ENCODE measurements around the gene ROBO2.

The ROBO2 gene

DNA sequence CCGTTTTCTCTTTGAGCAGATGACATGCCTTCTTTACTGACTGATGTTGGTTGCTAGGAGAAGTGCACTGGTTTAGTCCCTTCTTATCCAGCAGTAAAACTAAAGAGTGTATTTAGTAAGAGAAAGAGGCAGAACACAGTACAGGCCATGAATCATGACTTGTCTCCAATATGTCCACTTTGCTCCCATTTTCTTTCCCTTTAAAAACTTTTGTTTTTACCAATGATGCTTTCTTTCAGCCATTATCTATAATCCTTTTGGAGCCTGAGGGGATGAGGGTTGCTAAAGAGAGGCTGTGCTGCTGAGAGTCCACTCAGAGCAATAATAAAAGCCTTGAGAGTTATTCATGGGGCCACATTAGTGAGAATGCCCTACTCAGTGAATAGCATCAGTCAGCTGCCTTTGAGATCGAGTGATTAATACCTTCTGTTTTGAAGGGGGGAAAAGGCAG lies 12.2 kb downstream of the ROBO2 start:
- WGBS, 2 experiments (ENCODE audit: insufficient coverage in 2 of 2) = 65 to 72% methylated on average over 2 of the region's 2 CpGs
- Histone ChIP-seq H3K27ac (ENCODE audit: low read depth, low read length, severe bottlenecking) (peak overlapping the region; percentile 55), H3K4me3 (ENCODE audit: extremely low read depth, insufficient read depth, low read length, poor library complexity, severe bottlenecking) (no peak overlapping the region)

DNA sequence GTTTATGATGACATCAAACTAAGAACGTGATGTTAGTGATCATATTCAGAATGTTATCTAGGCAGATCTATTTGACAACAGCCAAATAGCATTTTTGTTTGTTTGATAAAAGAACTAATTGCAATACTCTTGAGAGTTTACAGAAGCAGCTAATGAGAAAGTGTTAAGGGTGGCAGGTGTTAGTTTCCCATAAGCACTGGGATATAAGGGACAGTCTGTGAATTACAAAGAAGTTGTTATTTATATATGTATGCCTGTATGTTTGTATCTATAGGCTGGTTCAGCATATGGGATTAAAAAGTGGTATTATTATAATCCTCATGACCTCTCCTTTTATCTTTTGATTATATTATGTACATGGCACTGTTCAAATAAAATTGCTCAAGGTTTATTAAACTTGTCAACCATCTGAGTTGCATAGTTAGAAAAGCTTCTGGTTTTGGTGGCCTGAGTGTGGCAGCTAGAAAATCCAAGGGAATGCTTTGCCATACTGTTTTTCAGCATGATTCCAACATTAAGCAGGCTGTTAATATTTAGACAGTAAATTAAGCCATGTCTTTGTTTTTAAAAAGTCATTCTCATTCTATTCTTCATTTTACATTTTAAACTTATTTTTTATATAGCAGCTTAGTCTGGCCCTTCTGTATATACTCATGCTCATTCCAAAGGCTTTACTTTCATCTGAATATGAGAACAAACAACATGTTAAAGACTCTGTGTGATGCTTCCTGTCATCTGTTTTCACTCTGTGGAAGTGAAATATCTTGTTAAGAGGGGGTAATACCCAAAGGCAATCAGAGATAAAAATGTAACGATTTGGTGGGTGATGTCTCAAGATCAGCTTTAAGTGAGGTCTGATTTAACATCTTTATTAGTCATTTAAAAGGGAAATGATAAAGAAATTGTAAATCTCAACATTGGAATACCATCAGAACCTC lies 13.1 kb downstream of the ROBO2 start:
- WGBS, 2 experiments (ENCODE audit: insufficient coverage in 2 of 2) = 60 to 100% methylated on average over 1 of the region's 2 CpGs
- H3K9me3 ChIP-seq (ENCODE audit: control insufficient read depth, low read length) = no peaks in the 10 kb centered on the region
- no peaks in the 10 kb centered on the region for H3K36me3 ChIP-seq (ENCODE audit: control insufficient read depth, insufficient read depth, low read length)
- peak overlapping the region; percentile 43 for H3K27ac ChIP-seq (ENCODE audit: low read depth, low read length, severe bottlenecking)
- no peaks in the 10 kb centered on the region for H3K4me1 ChIP-seq (ENCODE audit: control insufficient read depth, insufficient read depth, low read length, poor library complexity, severe bottlenecking)
- H3K4me3 ChIP-seq (ENCODE audit: extremely low read depth, insufficient read depth, low read length, poor library complexity, severe bottlenecking) = no peak overlapping the region

More for the DNA sequence above, 12.2 kb downstream of the ROBO2 start:
- H3K36me3 ChIP-seq (ENCODE audit: control insufficient read depth, insufficient read depth, low read length) = no peaks in the 10 kb centered on the region
- H3K9me3 ChIP-seq (ENCODE audit: control insufficient read depth, low read length) = no peaks in the 10 kb centered on the region
- no peaks in the 10 kb centered on the region for H3K4me1 ChIP-seq (ENCODE audit: control insufficient read depth, insufficient read depth, low read length, poor library complexity, severe bottlenecking)

DNA sequence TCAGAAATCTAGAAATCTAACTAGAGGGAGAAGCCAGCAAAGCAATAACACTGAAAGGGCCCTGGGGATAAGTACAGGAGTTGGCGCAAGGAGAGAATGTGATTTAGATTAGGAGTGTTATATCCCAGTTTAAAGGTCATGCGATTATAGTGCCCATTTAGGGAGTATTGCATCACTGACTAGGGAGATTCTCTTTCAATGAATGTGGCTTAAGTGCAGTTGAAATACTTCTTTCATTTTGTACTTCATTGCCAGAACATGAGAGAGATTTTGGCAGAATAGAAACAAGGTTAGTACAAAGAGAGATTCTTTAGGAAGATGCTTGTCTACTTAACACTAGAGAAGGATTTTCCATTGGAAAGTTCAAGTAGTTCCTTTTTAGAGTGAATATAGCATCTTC lies 13.9 kb downstream of the ROBO2 start:
- Histone ChIP-seq H3K9me3 (ENCODE audit: control insufficient read depth, low read length) (no peaks in the 10 kb centered on the region), H3K36me3 (ENCODE audit: control insufficient read depth, insufficient read depth, low read length) (no peaks in the 10 kb centered on the region), H3K4me1 (ENCODE audit: control insufficient read depth, insufficient read depth, low read length, poor library complexity, severe bottlenecking) (no peaks in the 10 kb centered on the region), H3K27ac (ENCODE audit: low read depth, low read length, severe bottlenecking) (no peak overlapping the region), H3K4me3 (ENCODE audit: extremely low read depth, insufficient read depth, low read length, poor library complexity, severe bottlenecking) (no peak overlapping the region)
- WGBS, 2 experiments (ENCODE audit: insufficient coverage in 2 of 2) = 91 to 100% methylated on average over 2 of the region's 2 CpGs

DNA sequence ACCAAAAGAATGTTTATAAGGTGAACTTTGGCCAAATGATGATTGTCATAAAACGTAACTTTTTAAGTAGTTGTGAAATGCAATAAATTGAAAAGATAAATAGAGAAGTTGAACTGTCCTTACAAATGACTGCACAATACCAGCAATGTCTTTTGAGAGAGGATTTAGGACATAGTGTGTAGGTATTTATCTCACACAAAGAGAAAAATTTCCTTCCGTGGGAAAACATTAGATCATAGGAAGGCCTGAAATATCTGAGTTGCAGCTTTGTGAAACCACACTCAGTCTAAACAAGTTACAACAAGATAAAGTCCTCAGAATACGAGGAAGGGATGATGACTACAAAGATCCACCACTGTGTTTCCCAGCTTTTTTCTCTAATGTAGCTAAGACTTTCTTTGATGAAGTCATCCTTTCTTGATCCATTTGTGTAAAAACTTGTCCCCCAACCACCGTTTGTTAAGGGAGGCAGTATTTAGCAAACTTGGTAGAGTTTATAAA lies 16.0 kb downstream of the ROBO2 start:
- no CpG with 5 or more reads among the region's 4 CpGs for WGBS, 2 experiments (ENCODE audit: insufficient coverage in 2 of 2)

DNA sequence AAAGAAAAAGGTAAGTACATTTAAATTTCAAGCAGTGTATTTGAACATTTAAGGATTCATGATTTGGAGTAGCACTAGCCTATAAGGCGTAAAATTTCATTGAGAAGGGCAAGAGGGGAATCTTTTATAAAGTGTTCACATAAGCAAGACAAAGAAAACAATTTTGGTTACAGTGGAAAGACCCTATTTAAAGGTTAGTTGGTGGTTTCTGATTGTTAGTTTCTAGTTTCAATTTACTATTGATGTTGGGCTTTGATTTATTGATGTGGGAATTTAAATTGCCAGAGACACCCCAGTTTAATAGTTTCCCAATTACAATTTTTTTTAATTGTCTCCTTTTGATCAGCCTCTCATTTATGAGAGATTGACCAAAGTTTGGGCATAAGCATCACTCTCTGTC lies 19.5 kb downstream of the ROBO2 start:
- whole genome bisulfite sequencing, 2 experiments (ENCODE audit: insufficient coverage in 2 of 2) = 82 to 86% methylated on average over 1 of the region's 1 CpG
- H3K4me1 ChIP-seq (ENCODE audit: control insufficient read depth, insufficient read depth, low read length, poor library complexity, severe bottlenecking) = no peaks in the 10 kb centered on the region
- H3K9me3 ChIP-seq (ENCODE audit: control insufficient read depth, low read length) = peaks cover 10% of the 10 kb centered on the region
- no peaks in the 10 kb centered on the region for H3K36me3 ChIP-seq (ENCODE audit: control insufficient read depth, insufficient read depth, low read length)
- H3K27ac ChIP-seq (ENCODE audit: low read depth, low read length, severe bottlenecking) = no peak overlapping the region
- H3K4me3 ChIP-seq (ENCODE audit: extremely low read depth, insufficient read depth, low read length, poor library complexity, severe bottlenecking) = no peak overlapping the region

More for the DNA sequence above, 16.0 kb downstream of the ROBO2 start:
- Histone ChIP-seq H3K4me3 (ENCODE audit: extremely low read depth, insufficient read depth, low read length, poor library complexity, severe bottlenecking) (no peak overlapping the region), H3K4me1 (ENCODE audit: control insufficient read depth, insufficient read depth, low read length, poor library complexity, severe bottlenecking) (no peaks in the 10 kb centered on the region), H3K27ac (ENCODE audit: low read depth, low read length, severe bottlenecking) (peak overlapping the region; percentile 52), H3K36me3 (ENCODE audit: control insufficient read depth, insufficient read depth, low read length) (no peaks in the 10 kb centered on the region), H3K9me3 (ENCODE audit: control insufficient read depth, low read length) (no peaks in the 10 kb centered on the region)

DNA sequence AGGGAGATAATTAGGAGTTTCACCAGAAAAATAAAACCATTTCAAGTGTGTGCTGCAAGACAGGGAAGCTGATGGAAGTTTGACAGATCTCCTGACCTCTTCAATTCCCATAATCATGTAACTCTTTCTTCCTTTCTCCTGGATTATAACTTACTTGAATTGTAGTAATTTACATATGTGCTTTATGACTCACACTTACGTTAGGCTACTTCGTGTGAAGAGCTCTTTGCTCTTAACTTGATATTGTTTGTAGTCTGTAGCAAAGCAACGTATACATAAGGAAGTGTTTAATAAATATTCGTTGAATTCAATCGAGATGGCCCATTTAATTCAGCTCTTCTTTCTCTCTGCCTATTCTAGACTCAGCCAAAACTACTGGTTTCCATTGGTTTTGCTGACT lies 23.5 kb downstream of the ROBO2 start:
- no peaks in the 10 kb centered on the region for H3K4me1 ChIP-seq (ENCODE audit: control insufficient read depth, insufficient read depth, low read length, poor library complexity, severe bottlenecking)
- no peak overlapping the region for H3K4me3 ChIP-seq (ENCODE audit: extremely low read depth, insufficient read depth, low read length, poor library complexity, severe bottlenecking)
- no peak overlapping the region for H3K27ac ChIP-seq (ENCODE audit: low read depth, low read length, severe bottlenecking)
- H3K9me3 ChIP-seq (ENCODE audit: control insufficient read depth, low read length) = peaks cover 10% of the 10 kb centered on the region
- no CpG with 5 or more reads among the region's 5 CpGs for WGBS, 2 experiments (ENCODE audit: insufficient coverage in 2 of 2)
- no peaks in the 10 kb centered on the region for H3K36me3 ChIP-seq (ENCODE audit: control insufficient read depth, insufficient read depth, low read length)

DNA sequence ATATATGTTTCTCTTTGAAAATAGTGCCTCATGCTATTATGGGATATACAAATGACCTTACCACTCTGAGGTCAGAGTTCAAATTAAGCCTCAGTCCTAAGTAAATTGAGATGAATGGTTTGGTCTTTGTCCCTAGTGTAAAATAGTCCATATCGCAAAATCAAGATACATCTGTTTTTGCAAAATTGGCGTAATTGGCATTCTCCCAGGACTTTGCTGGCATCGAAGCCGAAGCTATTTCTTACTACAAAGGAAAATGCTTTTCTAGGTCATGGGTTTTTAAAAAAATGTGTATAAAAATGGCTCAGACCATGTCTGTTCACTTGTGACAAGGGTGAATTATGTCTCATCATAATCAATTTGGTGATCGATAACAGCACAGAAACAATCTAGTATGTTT lies 25.9 kb downstream of the ROBO2 start:
- WGBS, 2 experiments (ENCODE audit: insufficient coverage in 2 of 2) = 93% methylated on average over 4 of the region's 5 CpGs; no CpG with 5 or more reads in 1 of the 2 experiments
- no peak overlapping the region for H3K4me3 ChIP-seq (ENCODE audit: extremely low read depth, insufficient read depth, low read length, poor library complexity, severe bottlenecking)
- H3K36me3 ChIP-seq (ENCODE audit: control insufficient read depth, insufficient read depth, low read length) = no peaks in the 10 kb centered on the region
- no peaks in the 10 kb centered on the region for H3K4me1 ChIP-seq (ENCODE audit: control insufficient read depth, insufficient read depth, low read length, poor library complexity, severe bottlenecking)
- no peak overlapping the region for H3K27ac ChIP-seq (ENCODE audit: low read depth, low read length, severe bottlenecking)
- H3K9me3 ChIP-seq (ENCODE audit: control insufficient read depth, low read length) = peaks cover 10% of the 10 kb centered on the region

DNA sequence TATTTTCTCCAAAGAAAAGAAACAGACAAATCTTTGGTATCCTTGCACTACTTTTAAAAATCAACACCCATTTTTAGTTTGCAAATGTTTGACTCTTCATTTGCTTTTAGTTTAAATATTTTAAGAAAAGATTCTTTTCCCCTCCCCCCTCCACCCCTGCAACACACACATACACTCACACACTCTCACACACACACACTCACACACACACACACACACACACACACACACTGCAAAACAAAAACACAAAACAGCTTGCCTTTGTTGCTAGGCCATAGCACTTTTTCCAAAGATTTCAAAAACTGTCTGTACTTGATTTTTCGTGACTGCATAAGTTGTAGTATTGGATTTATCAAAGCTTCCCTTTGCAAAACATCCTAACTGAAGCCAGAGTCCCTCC lies 26.9 kb downstream of the ROBO2 start:
- Histone ChIP-seq H3K9me3 (ENCODE audit: control insufficient read depth, low read length) (peaks cover 10% of the 10 kb centered on the region), H3K4me3 (ENCODE audit: extremely low read depth, insufficient read depth, low read length, poor library complexity, severe bottlenecking) (no peak overlapping the region), H3K4me1 (ENCODE audit: control insufficient read depth, insufficient read depth, low read length, poor library complexity, severe bottlenecking) (no peaks in the 10 kb centered on the region), H3K27ac (ENCODE audit: low read depth, low read length, severe bottlenecking) (no peak overlapping the region), H3K36me3 (ENCODE audit: control insufficient read depth, insufficient read depth, low read length) (no peaks in the 10 kb centered on the region)
- no CpG with 5 or more reads among the region's 1 CpG for WGBS, 2 experiments (ENCODE audit: insufficient coverage in 2 of 2)

DNA sequence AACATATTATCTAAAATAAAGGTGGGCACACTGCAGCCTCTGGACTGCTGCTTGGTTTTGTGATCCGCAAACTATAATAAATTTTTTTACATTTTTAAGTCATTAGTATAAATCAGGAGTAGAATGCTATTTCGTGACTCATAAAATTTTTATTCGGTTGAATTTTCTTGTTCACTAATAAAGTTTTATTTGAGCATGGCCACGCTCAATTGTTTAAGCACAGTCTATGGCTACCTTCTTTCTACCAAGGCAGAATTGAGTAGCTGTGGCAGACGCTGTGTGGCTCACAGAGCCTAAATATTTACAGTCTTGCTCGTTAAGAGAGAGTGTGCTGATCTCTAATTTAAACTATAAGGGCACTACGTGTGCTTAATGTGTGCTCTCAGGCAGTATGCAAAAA lies 28.9 kb downstream of the ROBO2 start:
- Histone ChIP-seq H3K27ac (ENCODE audit: low read depth, low read length, severe bottlenecking) (no peak overlapping the region), H3K4me3 (ENCODE audit: extremely low read depth, insufficient read depth, low read length, poor library complexity, severe bottlenecking) (no peak overlapping the region)
- WGBS, 2 experiments (ENCODE audit: insufficient coverage in 2 of 2) = 89 to 91% methylated on average over 4 to 5 of the region's 7 CpGs

DNA sequence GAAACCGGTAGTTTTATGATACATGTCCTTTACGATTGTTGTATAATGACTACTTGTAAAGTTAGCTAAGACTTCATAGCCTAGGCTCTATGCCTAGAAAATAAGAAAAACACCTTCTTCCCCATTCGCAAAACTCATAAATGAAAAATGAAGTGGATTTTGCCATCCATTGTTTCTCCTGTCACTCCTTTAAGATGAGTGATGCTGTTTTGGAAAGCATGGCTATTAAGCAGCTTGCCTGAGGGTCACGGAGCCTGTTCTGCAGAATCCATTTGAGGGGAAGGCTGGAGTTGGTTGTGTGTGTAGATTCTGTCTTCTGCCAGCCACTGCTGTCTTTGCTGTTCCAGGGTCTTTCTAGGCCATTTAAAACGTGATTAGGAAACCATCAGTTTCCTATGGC lies 31.5 kb downstream of the ROBO2 start:
- Histone ChIP-seq H3K9me3 (ENCODE audit: control insufficient read depth, low read length) (no peaks in the 10 kb centered on the region), H3K4me1 (ENCODE audit: control insufficient read depth, insufficient read depth, low read length, poor library complexity, severe bottlenecking) (no peaks in the 10 kb centered on the region), H3K4me3 (ENCODE audit: extremely low read depth, insufficient read depth, low read length, poor library complexity, severe bottlenecking) (no peak overlapping the region), H3K27ac (ENCODE audit: low read depth, low read length, severe bottlenecking) (no peak overlapping the region), H3K36me3 (ENCODE audit: control insufficient read depth, insufficient read depth, low read length) (no peaks in the 10 kb centered on the region)
- 30 to 56% methylated on average over 1 of the region's 5 CpGs for WGBS, 2 experiments (ENCODE audit: insufficient coverage in 2 of 2)

More for the DNA sequence above, 28.9 kb downstream of the ROBO2 start:
- Histone ChIP-seq H3K9me3 (ENCODE audit: control insufficient read depth, low read length) (no peaks in the 10 kb centered on the region), H3K36me3 (ENCODE audit: control insufficient read depth, insufficient read depth, low read length) (no peaks in the 10 kb centered on the region), H3K4me1 (ENCODE audit: control insufficient read depth, insufficient read depth, low read length, poor library complexity, severe bottlenecking) (no peaks in the 10 kb centered on the region)

DNA sequence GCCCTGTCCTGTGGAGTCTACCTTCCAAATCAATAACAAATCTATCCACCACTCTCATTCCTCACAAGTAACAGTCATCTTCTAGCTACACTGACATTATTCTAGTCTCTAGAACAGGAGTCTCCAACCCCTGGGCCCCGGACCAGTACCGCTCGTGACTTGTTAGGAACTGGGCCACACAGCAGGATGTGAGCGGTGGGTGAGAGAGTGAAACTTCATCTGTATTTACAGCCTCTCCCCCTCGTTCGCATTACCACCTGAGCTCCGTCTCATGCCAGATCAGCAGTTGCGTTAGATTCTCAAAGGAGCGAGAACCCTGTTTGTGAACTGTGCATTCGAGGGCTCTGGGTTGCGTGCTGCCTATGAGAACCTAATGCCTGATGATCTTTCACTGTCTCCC lies 31.9 kb downstream of the ROBO2 start:
- Histone ChIP-seq H3K9me3 (ENCODE audit: control insufficient read depth, low read length) (no peaks in the 10 kb centered on the region), H3K36me3 (ENCODE audit: control insufficient read depth, insufficient read depth, low read length) (no peaks in the 10 kb centered on the region), H3K4me1 (ENCODE audit: control insufficient read depth, insufficient read depth, low read length, poor library complexity, severe bottlenecking) (no peaks in the 10 kb centered on the region), H3K27ac (ENCODE audit: low read depth, low read length, severe bottlenecking) (no peak overlapping the region), H3K4me3 (ENCODE audit: extremely low read depth, insufficient read depth, low read length, poor library complexity, severe bottlenecking) (no peak overlapping the region)
- 84 to 95% methylated on average over 8 to 11 of the region's 11 CpGs for WGBS, 2 experiments (ENCODE audit: insufficient coverage in 2 of 2)

Measured in mesodermal cell (in vitro differentiated cells).